NCI-H1092 (cell line): ENCODE measurements around the gene INPP5K.
A peak's percentile ranks its signal among the peaks of the same experiment; 100 is the strongest.
"Not testable (repeated sequence)": the region's sequence is repeated elsewhere in the genome, so short reads cannot be mapped to it uniquely, and the experiment has no call there.

Source experiments
- DNase-seq: peaks from one replicate; lab custom pipeline; 2025; lab: John Stamatoyannopoulos, UW

Gene INPP5K

DNA sequence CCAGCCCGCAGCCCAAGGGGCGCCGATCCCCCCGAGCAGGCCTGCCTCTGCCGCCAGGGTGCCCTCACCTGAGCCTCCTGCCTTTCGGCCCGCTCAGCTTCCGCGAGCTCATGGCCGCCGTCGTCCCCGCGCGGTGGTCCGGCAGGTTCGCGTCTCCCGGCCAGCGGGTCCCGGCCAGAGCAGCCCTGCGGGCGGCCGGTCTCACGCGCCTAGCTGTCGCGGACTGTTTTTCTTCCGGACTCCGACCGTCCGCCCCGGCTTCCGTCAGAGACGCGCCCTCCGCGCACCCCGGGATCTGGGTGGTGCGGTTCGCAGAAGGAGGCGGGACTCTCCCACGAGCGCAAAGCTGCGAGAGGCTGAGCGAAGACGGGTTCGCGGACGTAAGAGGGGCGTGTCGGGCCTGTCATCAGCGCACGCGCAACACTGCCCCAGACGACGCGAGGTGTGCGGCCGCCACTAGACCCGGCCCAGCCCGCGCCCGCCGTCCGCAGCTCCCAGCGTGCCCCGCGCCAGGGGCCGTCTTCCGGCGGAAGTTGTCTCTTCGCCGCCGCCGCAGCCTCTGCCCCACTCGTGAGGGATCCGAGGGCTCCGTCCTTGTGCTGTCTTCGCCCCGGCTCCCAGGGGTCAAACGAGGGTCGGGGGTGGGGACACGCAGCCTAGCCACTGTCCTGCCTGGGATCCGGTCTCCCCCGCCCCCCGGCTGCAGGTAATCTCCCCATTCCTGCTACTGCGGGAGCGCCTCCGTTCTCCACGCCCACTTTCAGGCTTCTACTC lies at the start of gene INPP5K:
TSS of gene INPP5K (minus strand) at position 225 of the 774 bp plus-strand sequence. CDS start at position 112, 113 bp downstream.
- peak; percentile 88 for DNase-seq

DNA sequence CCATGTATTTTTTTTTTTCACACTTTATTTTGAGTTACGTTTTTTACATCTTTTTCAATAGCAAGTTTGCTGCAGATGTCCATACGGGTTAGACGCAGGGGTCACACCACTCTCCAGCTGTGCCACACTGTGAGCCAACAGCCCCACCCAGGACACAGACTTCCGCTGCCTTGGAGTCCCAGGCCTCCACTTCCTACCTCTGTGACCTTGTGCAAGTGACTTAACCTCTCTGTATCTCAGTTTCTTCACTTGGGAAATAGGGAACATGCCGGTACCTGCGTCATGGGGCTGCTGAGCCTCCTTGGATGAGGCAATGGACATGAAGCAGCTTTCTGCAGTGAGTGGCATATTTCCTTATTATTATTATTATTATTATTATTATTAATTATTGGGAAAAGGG lies 49.5 kb upstream of the INPP5K start:
- no peak for DNase-seq

GRCh38 chr17:1563786-1564613 lies 47.6 kb upstream of the INPP5K start:
- DNase-seq, result no peak

- DNase-seq, result not testable (repeated sequence)
These were observed 47.0 kb upstream of the INPP5K start for GRCh38 chr17:1563471-1563785.

- no peak for DNase-seq
These were observed 45.8 kb upstream of the INPP5K start for GRCh38 chr17:1562176-1562643.

DNA sequence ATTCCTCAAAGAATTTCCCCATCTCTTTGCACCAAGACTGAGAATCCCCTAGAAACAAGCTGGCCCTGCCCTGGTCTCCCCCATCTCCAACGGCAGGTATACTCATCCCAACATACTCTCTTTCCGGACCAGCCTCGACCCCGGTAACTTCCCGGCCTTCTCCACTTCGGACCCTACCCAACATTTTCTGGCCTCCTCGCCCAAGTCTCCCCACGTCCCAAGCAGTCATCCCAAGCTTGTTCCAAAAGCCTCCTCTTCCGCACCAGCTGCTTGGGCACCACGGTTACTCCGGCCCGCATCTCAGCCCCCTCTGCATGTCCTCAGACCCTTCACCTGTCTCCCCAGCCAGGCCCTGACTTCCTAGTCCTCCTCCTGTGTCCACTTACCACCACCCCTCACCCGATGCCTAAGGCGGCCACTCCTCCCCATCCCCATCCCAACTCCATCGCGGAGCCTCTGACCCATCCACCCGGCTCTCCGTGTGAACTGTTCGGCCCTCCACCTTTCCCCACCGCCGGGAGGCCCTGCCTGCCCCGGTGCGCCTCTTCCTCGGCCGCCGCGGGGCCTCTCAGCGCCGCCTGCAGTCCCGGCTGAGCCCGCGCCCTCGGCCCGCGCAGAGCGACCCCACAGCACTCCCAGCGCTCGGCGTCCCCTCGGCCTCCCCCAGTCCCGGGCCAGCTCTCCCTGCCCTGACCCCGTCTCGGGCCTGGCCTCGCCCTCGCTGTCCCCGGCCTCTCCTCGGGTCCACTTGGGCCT lies 45.2 kb upstream of the INPP5K start:
- no peak for DNase-seq

DNA sequence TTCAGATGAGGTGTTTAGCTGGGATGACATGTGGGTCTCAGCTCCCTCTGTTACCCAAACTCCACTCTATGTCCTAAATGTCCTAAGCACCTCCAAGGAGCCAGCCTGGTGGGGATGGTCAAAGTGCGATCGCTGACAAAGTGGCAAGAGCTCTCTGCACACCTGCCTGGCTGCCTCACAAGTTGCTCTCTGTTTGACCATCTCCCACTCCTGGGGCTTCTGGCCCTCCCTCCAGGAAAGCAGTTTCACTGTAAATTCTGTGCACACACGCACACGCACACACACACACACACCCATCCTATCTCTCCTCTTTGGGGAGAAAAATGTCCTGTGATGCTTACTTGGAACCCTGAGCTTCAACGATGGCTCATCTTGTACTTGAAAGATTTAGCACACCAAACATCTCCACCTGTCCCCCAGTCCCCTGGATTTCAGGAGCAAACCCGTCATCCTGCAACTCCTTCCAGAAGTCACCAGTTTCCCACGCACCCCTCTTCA lies 44.5 kb upstream of the INPP5K start:
- no peak for DNase-seq

GRCh38 chr17:1560101-1560857 lies 43.9 kb upstream of the INPP5K start:
- no peak for DNase-seq

- DNase-seq, result no peak
These were observed 42.9 kb upstream of the INPP5K start for GRCh38 chr17:1559047-1560043.

DNA sequence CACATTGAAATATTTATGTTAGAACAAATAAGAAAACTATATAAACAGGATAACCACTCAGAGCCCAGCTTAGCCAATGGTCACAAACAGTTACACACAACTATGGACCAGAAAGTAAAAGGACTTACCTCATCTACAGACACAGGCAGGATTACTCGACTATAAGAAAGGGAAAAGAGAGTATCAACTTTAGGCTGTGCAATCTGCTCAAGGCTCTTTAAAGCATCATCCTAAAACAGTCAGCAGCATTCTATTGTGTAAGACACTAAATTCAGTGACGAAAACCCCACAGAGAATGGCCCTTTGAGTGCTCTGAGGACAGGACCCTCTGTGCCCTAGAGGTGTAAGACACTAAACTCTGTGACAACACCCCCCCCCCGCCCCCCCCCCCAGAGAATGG lies 42.0 kb upstream of the INPP5K start:
- DNase-seq, result no peak

- no peak for DNase-seq
These were observed 41.1 kb upstream of the INPP5K start for GRCh38 chr17:1557355-1558095.

GRCh38 chr17:1555651-1556471 lies 39.4 kb upstream of the INPP5K start:
- DNase-seq, result no peak

- no peak for DNase-seq
These were observed 38.5 kb upstream of the INPP5K start for GRCh38 chr17:1554751-1555540.

- DNase-seq, result no peak
These were observed 37.2 kb upstream of the INPP5K start for GRCh38 chr17:1553354-1554266.

GRCh38 chr17:1552932-1553331 lies 36.5 kb upstream of the INPP5K start:
- no peak for DNase-seq

DNA sequence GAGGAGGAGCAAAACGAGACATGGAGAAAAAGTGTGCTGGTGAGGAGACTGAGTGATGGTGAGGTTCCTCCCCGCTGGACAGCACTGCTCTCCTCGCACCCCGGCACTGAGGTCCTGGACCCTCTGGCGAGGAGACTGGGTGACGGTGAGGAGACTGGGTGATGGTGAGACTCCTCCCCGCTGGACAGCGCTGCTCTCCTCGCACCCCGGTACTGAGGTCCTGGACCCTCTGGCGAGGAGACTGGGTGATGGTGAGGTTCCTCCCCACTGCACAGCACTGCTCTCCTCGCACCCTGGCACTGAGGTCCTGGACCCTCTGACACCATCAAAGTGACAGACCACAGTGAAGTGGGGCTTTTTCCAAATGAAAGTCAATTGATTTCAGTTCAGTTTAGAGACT lies 35.3 kb upstream of the INPP5K start:
- DNase-seq, result no peak

DNA sequence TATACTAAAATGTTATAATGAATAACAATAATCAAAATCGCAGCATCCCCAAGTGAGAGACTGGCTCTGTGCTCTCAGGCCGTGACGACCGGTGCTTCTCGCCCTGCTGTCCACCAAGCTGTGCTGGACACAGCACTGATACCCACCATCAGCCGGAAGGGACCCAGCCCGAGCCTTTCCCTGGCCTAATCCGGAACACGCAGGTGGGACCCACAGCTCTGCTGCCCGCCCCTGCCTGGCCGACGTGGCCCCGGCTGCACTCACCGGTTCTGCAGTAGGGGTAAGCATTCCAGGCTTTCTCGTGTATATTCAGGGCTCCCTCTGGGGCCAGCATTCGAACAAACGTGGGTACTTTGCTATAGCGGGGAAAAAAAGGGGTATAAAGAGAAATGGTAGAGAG lies 31.6 kb upstream of the INPP5K start:
- DNase-seq, result no peak
